Fibroblast of upper back skin (primary cell): ENCODE results near the gene TTLL12.

ENCODE experiments used
- DNase-seq: peaks from one replicate; pipeline ENCODE4 v3.0.0-alpha.2; 2013

Gene TTLL12

GRCh38 chr22:43198126-43198525 lies 11.2 kb upstream of the TTLL12 start:
- no peak for DNase-seq

GRCh38 chr22:43197271-43197941 lies 10.5 kb upstream of the TTLL12 start:
- DNase-seq: peak; percentile 34

GRCh38 chr22:43191831-43192230 lies 4.9 kb upstream of the TTLL12 start:
- DNase-seq: no peak

GRCh38 chr22:43188829-43189545 lies 2.1 kb upstream of the TTLL12 start:
- DNase-seq: no peak

GRCh38 chr22:43187171-43188099 lies 501 bp upstream of the TTLL12 start:
- DNase-seq: peak; percentile 94

DNA sequence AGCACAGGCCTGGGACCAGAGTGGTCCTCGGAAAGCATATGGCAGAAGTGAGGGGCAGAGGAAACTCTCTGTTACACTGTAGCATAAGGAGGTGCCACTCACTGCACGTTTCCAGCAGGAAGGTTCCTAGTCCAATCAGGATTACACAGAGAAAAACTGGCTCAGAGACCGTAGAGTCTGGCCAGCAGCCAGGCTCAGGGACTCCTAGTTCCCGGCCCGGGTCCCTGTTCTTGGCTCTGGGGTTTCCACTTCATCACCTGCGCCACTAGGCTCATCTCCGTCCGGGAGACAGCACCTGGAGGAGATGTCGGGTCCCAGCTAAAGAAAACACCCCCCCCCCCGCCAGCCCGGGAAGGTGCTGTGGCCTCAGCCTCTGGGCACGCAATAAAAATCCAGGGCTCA lies 1.1 kb downstream of the TTLL12 start:
- DNase-seq: peak; percentile 27

- peak; percentile 27 for DNase-seq
Observed at GRCh38 chr22:43183496-43184277, 3.2 kb downstream of the TTLL12 start.

DNA sequence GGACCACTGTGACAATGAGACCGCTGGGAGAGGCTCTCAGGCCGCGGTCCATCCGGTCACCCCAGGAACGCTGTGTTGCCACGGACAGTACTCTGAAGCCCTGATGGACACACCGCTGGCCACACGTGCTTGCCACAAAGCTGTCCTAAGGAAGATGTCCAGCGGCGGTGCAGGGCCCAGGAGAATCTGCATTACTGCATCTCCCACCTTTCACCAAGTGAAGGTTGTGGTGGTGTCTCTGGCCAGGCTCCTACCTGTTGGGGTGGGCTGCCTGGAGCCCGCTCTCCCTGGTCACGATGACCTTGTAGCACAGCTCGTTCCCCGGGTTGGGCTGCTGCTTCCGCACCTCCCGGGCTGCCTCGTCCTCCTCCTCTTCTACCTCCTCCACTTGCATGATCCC lies 4.2 kb downstream of the TTLL12 start:
- DNase-seq: no peak

DNA sequence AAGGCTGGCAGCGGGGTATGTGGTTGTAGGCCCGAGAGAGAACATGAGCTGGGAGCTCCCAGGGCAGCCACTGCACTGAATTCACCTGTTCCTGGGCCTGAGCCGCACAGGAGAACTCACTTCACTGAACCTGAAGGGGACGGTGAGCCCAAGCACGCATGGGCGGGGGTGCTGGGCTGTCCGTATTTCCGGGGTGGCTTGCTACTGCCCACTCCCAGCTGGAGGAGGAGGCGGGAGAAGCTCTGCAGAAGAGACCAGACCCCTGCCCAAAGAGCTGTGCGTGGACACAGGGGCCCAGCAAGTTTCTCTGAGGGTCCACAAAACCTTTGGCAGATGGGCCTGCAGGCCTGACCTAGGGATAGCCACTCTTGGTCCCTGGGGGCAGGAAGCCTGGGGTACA lies 4.8 kb downstream of the TTLL12 start:
- no peak for DNase-seq

GRCh38 chr22:43181321-43182076 lies 5.4 kb downstream of the TTLL12 start:
- no peak for DNase-seq

- no peak for DNase-seq
Observed at GRCh38 chr22:43180670-43181069, 6.3 kb downstream of the TTLL12 start.

- DNase-seq: no peak
Observed at GRCh38 chr22:43179911-43180195, 7.1 kb downstream of the TTLL12 start.

DNA sequence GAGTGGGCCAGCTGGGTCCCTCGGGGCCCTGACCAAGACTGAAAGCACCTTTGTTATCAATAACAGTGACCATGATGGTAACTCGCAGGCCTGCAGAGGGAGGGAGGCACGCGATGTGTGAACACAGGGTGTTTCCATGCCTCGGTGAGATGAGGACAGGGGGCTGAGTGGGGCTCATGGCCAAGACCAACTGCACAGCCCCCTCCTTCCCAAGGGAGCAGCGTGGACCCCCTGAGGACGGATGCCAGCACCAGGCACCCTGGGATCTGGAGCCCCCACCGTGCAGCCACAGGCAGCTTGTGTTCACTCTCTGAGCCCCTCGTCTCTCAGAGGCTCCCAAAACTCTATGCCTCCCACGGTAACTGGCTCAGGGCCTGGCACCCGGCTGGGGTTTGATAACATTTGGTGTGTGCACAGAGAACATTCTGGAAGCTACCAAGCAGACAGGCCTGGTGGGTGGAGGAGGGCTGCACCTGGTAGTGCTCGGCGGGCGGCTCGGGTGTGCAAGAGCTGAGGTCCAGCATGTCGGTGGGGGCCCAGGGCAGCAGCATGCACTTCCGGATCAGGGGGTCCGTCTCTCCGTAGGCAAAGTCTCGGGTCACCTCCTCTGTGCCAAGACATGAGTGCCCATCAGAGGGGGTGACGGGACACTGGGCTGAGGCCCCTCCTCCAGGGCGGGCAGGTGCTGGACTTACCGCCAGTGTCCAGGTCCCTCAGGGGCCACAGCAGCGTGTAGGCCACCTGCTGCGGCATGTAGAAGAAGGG lies 7.6 kb downstream of the TTLL12 start:
- no peak for DNase-seq

DNA sequence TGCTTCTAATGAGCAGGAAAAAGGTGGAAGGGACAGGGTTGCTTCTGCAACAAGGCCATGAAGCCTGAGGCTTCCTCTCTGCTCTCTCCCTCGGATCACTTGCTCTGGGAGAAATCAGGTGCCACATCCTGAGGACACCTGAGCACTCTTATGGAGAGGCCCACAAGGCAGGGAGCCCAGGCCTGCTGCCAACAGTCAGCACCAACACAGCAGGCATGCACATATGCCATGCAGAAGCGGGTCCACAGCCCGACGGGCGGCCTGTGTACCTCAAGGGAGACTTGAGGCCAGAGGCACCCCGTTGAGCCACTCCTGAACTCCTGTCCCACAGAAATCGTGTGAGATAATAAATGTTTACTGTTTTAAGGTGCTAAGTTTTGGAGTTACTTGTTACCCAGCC lies 9.5 kb downstream of the TTLL12 start:
- no peak for DNase-seq

DNA sequence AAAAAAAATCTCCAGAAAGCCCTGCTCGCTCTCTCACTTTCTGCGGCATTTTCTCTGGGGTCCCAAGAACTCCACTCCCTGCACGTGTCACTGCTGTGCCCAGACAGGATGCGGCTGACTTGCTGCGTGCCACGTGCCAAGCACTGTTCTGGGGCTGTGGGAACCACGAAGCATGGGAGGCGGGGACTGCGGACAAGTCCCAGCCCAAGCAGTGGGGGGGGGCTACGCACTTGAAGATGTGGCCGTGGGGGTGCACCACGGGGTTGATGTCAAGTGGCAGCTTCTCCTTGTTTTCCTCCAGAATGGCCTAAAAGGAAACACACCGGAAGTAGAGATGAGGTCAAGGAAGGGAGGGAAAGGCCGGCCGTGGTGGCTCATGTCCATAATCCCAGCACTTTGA lies 10.8 kb downstream of the TTLL12 start:
- no peak for DNase-seq

GRCh38 chr22:43174941-43175531 lies 11.9 kb downstream of the TTLL12 start:
- no peak for DNase-seq

DNA sequence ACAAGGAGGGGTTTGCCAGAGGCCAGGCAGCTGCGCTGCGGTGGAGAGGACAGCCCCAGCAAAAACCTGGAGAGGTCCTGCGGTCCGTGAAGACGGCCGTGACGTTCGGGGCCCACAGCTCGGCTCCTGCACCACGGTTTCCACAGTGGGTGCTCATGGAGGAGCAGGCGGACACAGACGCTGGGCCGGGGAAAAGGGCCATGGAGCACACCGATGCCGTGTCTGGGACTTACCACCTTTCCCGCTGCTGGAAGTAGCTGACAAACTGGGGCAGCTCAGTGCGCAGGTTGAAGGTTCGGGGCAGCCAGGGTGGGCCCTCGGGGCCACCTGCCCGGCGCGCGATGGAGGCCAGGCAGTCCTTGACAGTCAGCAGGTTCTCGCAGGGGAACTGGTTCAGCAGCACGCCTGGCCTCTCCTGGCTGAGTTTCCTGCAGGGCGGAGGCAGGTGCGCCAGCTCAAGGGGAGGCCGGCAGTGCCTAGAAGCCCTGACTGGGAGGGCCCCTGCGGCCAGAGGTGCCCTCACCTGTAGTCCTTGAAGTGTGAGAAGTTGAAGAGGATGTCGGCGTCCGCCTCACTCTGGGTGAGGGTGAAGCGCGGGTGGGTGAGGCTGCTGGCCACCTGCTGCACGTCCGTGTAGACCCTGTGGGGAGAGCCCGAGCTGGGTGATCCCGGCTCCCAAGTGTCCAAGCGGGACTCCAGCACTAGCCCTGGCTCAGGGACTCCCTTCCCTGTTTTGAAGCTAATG lies 12.8 kb downstream of the TTLL12 start:
- DNase-seq: no peak

DNA sequence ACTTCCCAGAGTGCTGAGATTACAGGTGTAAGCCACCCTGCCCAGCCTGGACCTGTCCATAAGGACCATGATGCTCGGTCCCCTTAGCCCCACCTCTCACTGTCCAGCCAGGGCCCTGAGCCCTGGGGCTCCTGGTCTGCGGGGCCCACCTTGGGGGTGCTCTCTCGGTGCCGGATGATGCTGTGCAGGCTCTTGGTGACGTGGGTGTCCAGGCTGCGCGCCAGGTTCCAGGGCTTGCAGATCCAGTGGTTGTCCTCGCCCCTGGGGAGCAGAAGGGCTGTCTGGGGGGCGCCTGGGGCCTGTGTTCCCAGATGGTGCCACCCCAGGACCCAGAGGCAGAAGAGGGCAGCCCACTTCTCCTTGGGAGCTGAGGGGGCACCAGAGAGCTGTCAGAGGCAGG lies 13.4 kb downstream of the TTLL12 start:
- DNase-seq: no peak

DNA sequence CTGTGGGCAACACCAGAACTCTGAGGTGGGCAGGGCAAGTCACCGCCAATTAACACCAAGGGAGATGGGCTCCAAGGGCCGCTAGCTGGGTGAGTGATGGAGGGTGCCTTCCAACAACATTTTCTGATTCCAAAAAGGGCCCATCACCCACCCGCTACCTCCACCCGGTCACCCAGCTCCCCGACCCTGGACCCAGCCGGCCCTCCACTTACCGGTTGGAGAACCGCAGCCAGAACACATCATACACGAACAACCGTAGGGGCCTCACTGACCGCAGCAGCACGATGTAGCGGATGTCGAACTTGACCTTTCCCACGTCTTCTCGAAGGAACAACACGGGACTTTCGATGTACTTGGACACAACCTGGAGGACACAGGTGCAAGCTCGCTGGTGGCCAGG lies 14.7 kb downstream of the TTLL12 start:
- DNase-seq: no peak

- DNase-seq: no peak
Observed at GRCh38 chr22:43171607-43172006, 15.3 kb downstream of the TTLL12 start.
